NCI-H1930 (cell line): ENCODE data around the gene MICAL3.
"Not testable (repeated sequence)": the region's sequence is repeated elsewhere in the genome, so short reads cannot be mapped to it uniquely, and the experiment has no call there.

ENCODE experiments used
- DNase-seq, 2 experiments: peaks; one replicate each; lab custom pipeline; 2025; lab: John Stamatoyannopoulos, UW

MICAL3 gene

DNA sequence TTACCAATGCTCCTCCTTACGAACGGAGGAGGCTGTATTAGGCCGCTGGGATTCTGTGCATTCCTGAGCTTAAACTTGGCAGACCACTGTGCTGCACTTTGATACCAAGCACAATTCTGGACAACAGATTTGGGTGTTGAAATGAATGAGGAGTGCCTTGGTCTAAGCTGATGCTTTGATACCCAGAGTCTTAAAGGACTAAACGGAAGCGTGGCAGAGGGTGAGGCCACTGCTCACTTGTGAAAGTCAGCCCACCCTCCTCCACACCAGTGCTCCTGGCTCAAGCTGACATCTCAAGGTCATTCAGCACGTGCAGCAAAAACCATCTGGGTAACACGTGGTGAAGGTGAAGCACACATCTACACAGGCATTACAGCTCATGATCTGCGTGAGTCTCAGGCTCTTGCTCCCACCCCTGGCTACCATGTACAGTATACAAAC is 85.9 kb downstream of the MICAL3 start:
- no peak for DNase-seq

GRCh38 chr22:17932457-17932856 is 91.9 kb downstream of the MICAL3 start:
- DNase-seq, result not testable (repeated sequence)

DNA sequence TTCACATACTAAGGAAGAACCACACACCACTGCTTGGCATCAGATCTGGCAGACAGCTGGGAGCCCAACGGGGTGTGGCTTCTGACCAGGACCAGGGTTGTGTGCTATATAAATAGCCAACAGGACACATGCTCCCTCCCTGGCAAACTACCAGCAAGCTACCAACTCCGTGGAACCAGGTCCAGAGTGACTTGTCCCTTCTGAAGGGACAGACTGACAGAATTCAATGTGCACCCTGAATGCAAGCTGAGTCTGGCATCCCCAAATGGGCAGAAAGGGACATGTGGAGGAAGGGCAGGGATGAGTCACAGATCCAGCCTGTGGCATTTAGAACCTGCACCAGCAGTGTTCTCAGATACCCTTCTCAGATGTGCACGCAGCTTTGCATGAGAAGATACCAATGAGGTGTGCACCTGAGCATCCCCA is 92.9 kb downstream of the MICAL3 start:
- DNase-seq, result no peak

GRCh38 chr22:17930455-17931313 is 93.7 kb downstream of the MICAL3 start:
- no peak for DNase-seq

- DNase-seq, result no peak
These were observed 94.5 kb downstream of the MICAL3 start for GRCh38 chr22:17929909-17930308.

GRCh38 chr22:17928391-17928790 is 96.0 kb downstream of the MICAL3 start:
- DNase-seq, result no peak

GRCh38 chr22:17927062-17927461 is 97.3 kb downstream of the MICAL3 start:
- DNase-seq, result no peak

- no peak for DNase-seq
These were observed 97.8 kb downstream of the MICAL3 start for GRCh38 chr22:17926516-17926915.

DNA sequence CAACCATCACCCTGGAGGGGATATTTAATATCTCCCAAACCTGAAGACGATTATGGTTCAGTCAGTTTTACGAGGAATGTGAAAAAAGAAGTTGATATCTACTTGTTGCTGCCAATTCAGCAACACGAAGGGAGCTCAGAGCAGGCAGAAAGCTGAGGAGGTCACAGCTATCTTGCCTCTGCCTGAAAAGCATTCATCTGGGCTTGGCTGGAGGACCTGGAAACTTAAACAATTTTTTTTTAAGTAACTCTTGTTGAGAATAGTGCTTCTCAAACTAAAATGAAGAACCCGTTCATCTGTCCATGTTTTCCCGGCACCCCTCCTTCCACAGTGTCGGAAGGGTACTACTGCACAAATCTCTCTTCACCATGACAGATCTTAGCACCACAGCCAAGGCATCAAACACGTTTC is 98.9 kb downstream of the MICAL3 start:
- no peak for DNase-seq

DNA sequence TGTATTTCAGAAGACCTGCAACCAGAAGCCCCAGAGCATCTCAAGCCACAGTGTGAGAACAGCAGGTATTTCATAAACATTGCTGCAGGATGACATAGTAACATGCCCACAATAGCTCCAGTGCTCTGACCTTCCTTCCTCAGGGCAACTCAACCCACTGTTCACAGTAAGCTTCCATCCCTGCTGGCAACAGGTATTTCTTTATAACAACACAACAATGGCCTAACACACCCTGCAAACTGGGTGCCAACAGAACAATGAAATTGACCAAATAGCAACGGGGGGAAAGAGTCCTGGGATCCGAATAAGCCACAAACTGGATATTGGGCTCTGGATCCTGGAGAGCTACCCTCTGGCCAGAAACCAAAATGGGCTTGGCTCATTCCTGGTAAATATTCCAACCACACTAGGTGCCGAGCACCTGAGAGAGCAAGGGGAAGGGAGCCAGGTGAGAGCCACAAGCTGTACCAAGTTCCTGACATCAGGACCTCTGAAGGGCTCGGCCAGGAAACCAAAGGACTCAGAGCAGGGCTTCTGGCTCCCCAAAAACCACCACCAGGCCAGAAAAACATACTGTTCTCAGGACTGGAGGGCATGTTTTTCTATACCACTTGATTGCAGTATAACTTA is 99.5 kb downstream of the MICAL3 start:
- DNase-seq, result no peak

DNA sequence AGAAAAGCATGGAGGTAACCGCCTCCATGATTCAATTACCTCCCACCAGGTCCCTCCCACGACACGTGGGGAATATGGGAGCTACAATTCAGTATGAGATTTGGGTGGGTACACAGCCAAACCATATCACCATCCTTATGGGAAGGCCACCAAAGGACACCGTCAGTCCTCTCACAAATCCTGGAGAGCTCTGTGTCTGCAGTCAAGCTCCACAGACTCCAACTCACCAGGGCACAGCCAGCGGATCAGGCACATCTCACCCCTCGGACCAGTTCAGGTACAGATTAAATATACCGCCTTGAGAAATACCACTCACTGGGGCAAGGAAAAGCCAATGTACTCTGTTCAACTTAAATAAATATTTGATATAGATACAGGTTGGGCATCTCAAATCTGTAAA is 100.3 kb downstream of the MICAL3 start:
- no peak for DNase-seq

DNA sequence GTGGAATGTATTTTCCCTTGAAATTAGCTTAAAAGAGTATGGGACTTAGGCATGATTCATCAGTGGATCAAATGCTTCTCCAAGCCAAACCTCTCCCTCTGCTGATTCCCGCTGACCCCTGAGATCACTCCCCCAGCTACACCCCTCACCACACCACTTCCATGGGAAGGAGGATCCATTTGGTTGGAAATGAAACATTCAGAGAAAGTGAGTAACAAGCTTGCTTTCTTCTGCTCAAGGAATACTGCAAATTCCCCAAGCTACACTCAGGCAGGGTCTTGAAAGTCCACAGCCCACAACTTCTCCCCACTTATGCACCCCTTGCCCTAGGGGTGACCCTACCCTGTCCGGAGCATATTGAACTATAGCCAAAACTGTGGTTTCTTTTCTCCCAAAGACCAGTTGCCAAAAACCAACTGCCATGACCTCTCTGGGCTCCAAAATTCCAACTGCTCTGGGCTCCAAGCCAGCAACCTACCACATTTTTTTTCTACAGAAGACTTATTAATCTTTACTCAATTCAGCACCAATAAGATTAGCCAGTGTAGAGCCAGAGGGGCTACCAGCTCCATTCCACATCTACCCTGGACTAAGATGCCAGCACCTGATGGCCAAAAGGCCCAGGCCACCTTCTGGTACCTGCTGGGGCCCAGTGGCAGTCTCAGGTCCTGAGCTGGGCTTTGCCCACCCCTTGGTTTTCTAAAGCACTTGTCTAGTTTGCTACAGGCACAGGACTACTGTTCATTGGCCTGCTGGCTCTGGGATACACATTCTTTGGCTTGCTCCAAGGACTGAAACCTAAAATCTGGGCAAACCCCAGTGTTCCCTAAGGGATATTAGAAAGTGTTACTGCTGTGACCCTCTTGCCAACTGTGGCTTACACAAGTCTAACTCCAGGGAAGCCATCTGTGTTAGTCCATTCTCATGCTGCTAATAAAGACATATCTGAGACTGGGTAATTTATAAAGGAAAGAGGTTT is 101.1 kb downstream of the MICAL3 start:
- no peak for DNase-seq

GRCh38 chr22:17921871-17922821 is 102.2 kb downstream of the MICAL3 start:
- DNase-seq, result no peak

GRCh38 chr22:17920992-17921650 is 103.2 kb downstream of the MICAL3 start:
- no peak for DNase-seq

- no peak for DNase-seq
These were observed 104.2 kb downstream of the MICAL3 start for GRCh38 chr22:17920145-17920605.

GRCh38 chr22:17919276-17920144 is 104.9 kb downstream of the MICAL3 start:
- DNase-seq, result no peak

- DNase-seq, result no peak
These were observed 105.5 kb downstream of the MICAL3 start for GRCh38 chr22:17918840-17919239.

DNA sequence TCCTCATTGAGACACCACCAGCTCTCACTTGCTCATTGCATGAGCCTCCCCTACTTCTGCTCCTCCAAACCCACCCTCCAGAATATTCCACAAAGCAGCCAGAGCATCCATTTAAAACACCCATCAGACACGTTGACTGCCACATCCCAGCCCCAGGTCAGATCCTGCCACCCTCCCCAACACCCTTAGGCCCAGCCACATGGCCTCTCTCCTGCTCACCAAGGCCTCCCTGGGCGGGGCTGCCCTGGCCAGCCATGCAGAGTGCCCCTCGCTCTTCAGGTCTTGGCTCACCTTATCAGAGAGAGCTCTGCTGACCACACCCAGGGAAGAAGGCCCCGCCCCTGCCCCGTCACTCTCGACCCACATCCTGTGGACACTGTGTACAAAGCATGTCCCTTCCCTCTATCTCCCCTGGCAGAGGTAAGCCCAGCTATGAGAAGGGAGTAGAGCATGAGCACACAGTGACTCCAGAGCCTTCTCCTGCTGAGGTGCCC is 106.8 kb downstream of the MICAL3 start:
- DNase-seq, result no peak

DNA sequence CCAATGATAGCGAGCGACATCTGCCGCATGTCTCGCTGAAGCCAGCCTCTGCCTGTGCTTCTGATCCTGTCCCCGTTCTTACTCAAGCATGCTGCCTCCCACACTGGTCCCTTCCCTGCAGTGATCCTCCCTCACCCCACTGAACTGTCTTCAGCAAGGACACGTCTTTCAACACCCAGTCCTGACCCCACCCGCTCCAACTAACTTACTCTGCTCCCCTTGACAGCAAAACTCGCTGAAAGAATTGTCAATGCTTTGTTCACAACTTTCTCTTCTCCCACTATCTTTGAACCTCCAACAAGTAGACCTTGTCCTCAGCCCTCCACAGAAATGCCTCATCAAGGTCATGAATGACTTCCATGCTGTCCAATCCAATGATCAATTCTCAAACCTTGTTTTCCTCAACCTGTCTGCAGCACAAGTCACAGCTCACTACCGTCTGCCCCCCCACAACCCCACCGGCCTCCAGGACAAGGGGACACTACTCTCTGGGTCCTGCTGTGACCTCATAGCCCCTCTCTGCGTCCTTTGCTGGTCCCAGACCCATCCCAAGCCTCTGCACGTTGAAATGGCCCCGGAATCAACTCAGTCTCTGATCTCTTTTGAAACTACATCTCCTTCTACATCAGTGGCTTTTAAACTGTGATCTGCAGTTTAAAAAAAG is 108.0 kb downstream of the MICAL3 start:
- DNase-seq, result no peak
